Activated T-cell treated with anti-CD3 and anti-CD28 coated beads, Interleukin-2, amount 50 U/mL, for 24 hours (primary cell): ENCODE data around the gene MGST3.
A peak's percentile ranks its signal among the peaks of the same experiment; 100 is the strongest.
"Not testable (repeated sequence)": the region's sequence is repeated elsewhere in the genome, so short reads cannot be mapped to it uniquely, and the experiment has no call there.

Experiments
- DNase-seq: peaks from one replicate; pipeline ENCODE4 v3.0.0-alpha.2; 2020
- H3K27ac Mint-ChIP-seq: 2 replicates; pipeline ENCODE4 v1.8.0; 2020; ENCODE audit warnings: mild to moderate bottlenecking, mixed read lengths
- H3K27me3 Mint-ChIP-seq: 2 replicates; pipeline ENCODE4 v1.8.0; 2020; ENCODE audit warnings: mixed read lengths
- H3K36me3 Mint-ChIP-seq: 2 replicates; pipeline ENCODE4 v1.8.0; 2020; ENCODE audit warnings: low read depth, mixed read lengths
- H3K4me1 Mint-ChIP-seq: 2 replicates; pipeline ENCODE4 v1.8.0; 2020; ENCODE audit warnings: low read depth, mixed read lengths
- H3K4me3 Mint-ChIP-seq: 2 replicates; pipeline ENCODE4 v1.8.0; 2020; ENCODE audit warnings: mild to moderate bottlenecking, moderate library complexity, mixed read lengths
- H3K9me3 Mint-ChIP-seq: 2 replicates; pipeline ENCODE4 v1.8.0; 2020; ENCODE audit warnings: mixed read lengths

Gene MGST3

DNA sequence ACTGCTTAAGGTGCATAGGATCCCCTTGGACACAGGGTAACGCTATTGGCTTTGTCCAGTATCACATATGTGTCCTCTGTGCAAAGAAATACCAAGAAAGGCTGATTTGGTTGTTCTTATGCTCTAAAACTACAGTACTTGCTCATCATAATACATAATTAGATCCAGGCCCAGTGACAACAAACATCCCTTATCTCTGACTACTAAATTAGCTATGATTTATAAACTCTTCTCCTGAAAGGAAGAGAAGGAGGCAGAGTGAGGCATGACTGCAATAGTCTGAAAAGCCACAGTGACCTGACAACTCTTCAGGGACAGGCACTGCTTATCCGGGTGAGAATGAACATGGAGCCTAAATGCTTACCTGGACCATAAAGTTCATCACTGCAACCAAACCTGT is 30.7 kb downstream of the MGST3 start:
- Mint-ChIP-seq H3K9me3 (no peaks in the 10 kb centered on the region), H3K36me3 (peaks cover 77% of the 10 kb centered on the region), H3K27ac (no peak overlapping the region), H3K27me3 (no peaks in the 10 kb centered on the region), H3K4me1 (peaks cover 7% of the 10 kb centered on the region), H3K4me3 (no peak overlapping the region)
- no peak for DNase-seq

DNA sequence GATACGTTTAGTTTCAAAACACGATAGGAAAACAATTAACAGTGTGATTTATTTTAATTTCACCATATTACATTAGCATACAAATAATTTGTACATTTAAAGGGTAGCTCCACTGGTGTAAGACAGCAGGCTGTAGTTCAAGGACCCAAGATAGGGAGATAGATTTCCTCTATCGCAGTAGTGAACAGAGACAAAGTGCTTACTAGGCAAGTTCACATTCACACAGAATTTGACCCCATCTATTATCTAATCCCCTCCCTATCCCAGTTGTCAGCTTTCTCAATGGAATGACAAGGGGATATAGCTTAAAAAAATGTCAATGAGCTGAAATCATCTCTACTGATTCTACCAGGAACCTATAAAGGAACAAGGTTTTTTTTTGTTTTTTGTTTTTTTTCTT is 31.2 kb downstream of the MGST3 start:
- no peaks in the 10 kb centered on the region for H3K9me3 Mint-ChIP-seq
- peak overlapping the region; percentile 37 for H3K27ac Mint-ChIP-seq
- peaks cover 7% of the 10 kb centered on the region for H3K4me1 Mint-ChIP-seq
- no peak for DNase-seq
- no peak overlapping the region for H3K4me3 Mint-ChIP-seq
- no peaks in the 10 kb centered on the region for H3K27me3 Mint-ChIP-seq
- peaks cover 79% of the 10 kb centered on the region for H3K36me3 Mint-ChIP-seq

DNA sequence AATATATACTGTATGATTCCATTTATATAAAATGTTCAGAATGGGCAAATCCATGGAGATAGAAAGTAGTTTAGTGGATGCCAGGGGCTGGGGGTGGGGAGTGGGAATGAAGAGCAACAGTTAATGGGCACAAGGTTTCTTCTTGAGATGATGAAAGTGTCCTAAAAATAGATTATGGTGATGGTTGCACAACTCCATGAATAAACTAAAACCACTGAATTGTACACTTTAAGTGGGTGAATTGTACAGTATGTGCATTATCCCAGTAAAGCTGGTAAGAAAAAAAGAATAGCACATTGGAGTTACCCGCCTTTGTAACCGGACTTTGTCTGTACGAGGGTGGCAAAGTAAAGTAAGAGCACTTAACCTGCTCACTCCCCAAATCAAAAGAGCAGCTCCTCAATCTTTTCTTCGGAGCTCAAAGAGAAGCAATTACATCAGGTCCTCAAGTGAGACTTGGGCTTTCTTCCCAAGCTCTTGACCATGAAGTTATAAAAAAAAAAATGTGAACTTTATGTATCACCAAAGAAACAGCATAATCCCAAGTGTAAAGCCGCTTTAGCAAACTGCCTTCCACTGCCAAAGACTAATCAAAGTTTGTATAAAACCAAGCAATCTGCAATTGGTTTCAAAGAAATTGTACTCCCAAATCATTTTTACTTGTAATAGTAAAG is 35.3 kb downstream of the MGST3 start:
- no peak overlapping the region for H3K4me3 Mint-ChIP-seq

DNA sequence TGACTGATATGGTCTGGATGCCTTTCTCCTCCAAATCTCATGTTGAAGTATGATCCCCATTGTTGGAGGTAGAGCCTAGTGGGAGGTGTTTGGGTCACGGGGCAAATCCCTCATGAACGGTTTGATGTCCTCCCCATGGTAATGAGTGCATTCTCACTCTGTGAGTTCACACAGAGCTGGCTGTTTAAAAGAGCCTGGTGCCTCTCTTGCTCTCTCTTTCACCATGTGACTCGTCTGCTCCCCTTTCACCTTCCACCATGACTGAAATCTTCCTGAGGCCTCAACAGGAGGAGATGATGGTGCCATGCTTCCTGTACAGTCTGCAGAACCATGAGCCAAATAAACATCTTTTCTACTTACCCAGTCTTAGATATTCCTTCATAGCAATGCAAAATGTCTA is 37.1 kb downstream of the MGST3 start:
- Mint-ChIP-seq H3K36me3 (peaks cover 91% of the 10 kb centered on the region), H3K27me3 (no peaks in the 10 kb centered on the region), H3K27ac (peak overlapping the region; percentile 79), H3K4me3 (no peak overlapping the region), H3K9me3 (no peaks in the 10 kb centered on the region), H3K4me1 (peaks cover 15% of the 10 kb centered on the region)
- DNase-seq: no peak

More for the DNA sequence above, 35.3 kb downstream of the MGST3 start:
- Mint-ChIP-seq H3K4me1 (peaks cover 12% of the 10 kb centered on the region), H3K36me3 (peaks cover 92% of the 10 kb centered on the region), H3K27me3 (no peaks in the 10 kb centered on the region), H3K9me3 (no peaks in the 10 kb centered on the region), H3K27ac (peak overlapping the region; percentile 18)
- DNase-seq: no peak

DNA sequence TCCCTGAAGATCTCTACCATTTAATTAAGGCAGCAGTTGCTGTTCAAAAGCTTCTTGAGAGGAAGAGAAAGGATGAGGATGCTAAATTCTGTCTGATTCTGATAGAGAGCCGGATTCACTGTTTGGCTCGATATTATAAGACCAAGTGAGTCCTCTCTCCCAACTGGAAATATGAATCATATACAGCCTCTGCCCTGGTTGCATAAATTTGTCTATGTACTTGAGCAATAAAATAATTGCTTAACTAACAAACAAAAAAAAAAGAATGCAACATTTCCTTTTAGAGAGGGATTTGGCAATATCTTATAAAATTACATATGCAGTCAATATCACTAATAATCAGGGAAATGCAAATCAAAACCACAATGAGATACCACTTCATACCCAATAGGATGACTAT is 40.5 kb downstream of the MGST3 start:
- H3K27ac Mint-ChIP-seq: peak overlapping the region; percentile 47
- no peak for DNase-seq
- H3K36me3 Mint-ChIP-seq: peaks cover 82% of the 10 kb centered on the region
- H3K4me1 Mint-ChIP-seq: peaks cover 15% of the 10 kb centered on the region
- no peak overlapping the region for H3K4me3 Mint-ChIP-seq
- H3K9me3 Mint-ChIP-seq: no peaks in the 10 kb centered on the region
- no peaks in the 10 kb centered on the region for H3K27me3 Mint-ChIP-seq

DNA sequence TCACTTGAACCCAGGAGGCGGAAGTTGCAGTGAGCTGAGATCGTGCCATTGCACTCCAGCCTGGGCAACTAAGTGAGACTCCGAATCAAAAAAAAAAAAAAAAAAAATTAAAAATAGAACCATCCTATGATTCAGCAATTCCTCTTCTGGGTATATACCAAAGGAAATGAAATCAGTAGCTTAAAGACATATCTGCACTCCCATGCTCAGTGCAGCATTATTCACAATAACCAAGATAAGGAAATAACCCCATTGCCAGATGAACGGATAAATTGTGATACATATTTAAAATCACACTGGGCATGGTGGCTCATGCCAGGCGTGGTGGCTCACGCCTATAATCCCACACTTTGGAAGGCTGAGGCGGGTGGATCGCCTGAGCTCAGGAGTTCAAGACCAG is 43.6 kb downstream of the MGST3 start:
- Mint-ChIP-seq H3K4me3 (no peak overlapping the region), H3K27me3 (no peaks in the 10 kb centered on the region), H3K36me3 (peaks cover 79% of the 10 kb centered on the region), H3K27ac (no peak overlapping the region), H3K4me1 (peaks cover 23% of the 10 kb centered on the region), H3K9me3 (no peaks in the 10 kb centered on the region)
- no peak for DNase-seq

DNA sequence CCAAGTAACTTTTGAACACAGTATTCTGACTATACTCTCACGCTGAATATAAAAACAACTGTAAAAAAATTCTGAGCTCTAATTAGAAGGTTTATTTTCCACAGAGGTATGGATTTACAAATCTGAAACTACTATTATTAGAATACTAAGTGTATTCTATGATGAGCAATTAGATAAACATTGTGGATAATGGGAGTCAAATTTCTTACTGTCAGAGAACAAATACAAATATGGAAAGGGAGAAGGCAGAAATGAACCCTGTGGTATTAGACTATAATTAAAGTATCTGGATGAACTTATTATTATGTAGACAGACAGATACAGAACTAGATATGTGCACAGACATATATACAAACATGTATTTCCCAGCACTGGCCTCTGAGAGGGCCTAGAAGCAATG is 44.8 kb downstream of the MGST3 start:
- Mint-ChIP-seq H3K27me3 (no peaks in the 10 kb centered on the region), H3K4me1 (peaks cover 23% of the 10 kb centered on the region), H3K9me3 (no peaks in the 10 kb centered on the region), H3K36me3 (peaks cover 82% of the 10 kb centered on the region), H3K27ac (no peak overlapping the region), H3K4me3 (no peak overlapping the region)
- DNase-seq: no peak

DNA sequence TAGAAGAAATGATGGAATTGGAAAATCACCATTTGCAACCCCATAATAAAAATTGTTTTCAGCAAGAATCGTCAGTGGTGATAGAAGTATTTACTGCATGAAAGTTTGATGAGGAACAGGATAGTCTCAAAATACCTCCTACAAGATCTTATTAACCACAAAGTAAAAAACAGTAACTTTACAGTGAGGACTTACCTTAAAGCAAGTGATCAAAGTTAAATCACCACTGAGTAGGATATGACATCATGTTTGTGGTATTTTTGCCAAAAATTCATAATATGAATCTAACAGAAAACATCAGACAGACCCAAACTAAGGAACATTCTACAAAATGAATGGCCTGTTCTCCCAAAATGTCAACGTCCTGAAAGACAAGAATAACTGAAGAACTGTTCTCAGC is 47.5 kb downstream of the MGST3 start:
- no peaks in the 10 kb centered on the region for H3K27me3 Mint-ChIP-seq
- H3K9me3 Mint-ChIP-seq: no peaks in the 10 kb centered on the region
- DNase-seq: no peak
- H3K36me3 Mint-ChIP-seq: peaks cover 85% of the 10 kb centered on the region
- H3K27ac Mint-ChIP-seq: peak overlapping the region; percentile 63
- H3K4me1 Mint-ChIP-seq: peaks cover 19% of the 10 kb centered on the region
- no peak overlapping the region for H3K4me3 Mint-ChIP-seq

DNA sequence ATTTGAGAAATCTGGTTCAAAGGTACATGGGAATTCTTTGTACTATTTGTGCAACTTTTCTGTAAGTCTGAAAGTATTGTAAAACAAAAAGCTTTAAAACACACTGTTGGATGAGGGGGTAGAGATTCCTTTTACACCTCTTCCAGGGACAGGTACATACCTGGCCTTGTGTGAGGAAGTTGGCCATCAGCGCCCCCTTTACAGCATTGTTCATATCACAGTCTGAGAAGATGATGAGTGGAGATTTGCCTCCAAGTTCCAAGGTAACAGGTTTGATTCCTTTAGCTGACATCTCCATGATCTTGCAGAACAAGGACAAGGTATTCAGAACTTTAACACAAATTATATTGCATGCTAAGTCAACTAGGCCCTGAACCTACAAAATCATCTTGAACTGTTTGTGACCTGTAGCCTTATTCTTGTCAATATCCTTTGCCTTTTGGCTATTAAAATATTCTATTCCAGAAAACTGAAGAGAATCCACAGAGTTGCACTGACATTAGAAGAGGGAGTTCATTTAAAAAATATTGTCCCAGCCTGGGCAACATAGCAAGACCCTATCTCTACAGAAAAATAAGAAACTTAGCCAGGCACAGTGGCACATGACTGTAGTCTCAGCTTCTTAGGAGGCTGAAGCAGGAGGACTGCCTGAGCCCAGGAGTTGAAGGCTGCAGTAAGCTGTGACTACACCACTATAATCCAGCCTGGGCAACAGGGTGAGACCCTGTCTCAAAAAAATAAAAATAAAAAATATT is 48.4 kb downstream of the MGST3 start:
- Mint-ChIP-seq H3K27ac (peak overlapping the region; percentile 63), H3K9me3 (no peaks in the 10 kb centered on the region), H3K4me3 (no peak overlapping the region), H3K4me1 (peaks cover 21% of the 10 kb centered on the region), H3K36me3 (peaks cover 88% of the 10 kb centered on the region), H3K27me3 (no peaks in the 10 kb centered on the region)
- DNase-seq: no peak

DNA sequence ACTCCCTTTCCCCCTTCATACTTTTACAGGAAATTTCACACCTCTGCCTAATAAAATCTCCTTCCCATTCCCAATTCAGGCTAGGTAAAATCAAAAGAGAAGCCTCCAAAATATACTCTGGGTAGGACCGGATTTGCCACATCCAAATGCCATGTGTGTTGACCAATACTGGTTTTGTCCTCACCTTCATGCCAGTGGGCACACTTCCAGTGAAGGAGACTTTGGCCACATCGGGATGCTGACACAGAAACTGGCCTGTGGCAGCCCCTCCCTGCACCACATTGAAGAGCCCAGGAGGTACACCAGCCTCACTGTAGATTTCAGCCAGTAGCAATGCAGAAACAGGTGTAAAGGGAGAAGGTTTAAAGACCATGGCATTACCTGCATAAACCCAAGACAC is 49.3 kb downstream of the MGST3 start:
- peak overlapping the region; percentile 22 for H3K27ac Mint-ChIP-seq
- DNase-seq: no peak
- H3K4me3 Mint-ChIP-seq: no peak overlapping the region
- H3K27me3 Mint-ChIP-seq: no peaks in the 10 kb centered on the region
- H3K9me3 Mint-ChIP-seq: no peaks in the 10 kb centered on the region
- H3K36me3 Mint-ChIP-seq: peaks cover 92% of the 10 kb centered on the region
- H3K4me1 Mint-ChIP-seq: peaks cover 24% of the 10 kb centered on the region

DNA sequence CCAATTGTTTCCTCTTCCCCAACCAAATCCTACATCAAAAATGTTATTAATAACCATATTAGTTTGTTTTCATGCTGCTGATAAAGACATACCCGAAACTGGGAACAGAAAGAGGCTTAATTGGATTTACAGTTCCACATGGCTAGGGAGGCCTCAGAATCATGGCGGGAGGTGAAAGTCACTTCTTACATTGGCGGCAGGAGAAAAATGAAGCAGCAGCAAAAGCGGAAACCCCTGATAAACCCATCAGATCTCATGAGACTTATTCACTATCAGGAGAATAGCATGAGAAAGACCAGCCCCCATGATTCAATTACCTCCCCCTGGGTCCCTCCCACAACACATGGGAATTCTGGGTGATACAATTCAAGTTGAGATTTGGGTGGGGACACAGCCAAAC is 49.7 kb downstream of the MGST3 start:
- peaks cover 92% of the 10 kb centered on the region for H3K36me3 Mint-ChIP-seq
- not testable (repeated sequence) for H3K4me3 Mint-ChIP-seq, H3K9me3 Mint-ChIP-seq, H3K27ac Mint-ChIP-seq, H3K27me3 Mint-ChIP-seq, DNase-seq
- peaks cover 27% of the 10 kb centered on the region for H3K4me1 Mint-ChIP-seq

DNA sequence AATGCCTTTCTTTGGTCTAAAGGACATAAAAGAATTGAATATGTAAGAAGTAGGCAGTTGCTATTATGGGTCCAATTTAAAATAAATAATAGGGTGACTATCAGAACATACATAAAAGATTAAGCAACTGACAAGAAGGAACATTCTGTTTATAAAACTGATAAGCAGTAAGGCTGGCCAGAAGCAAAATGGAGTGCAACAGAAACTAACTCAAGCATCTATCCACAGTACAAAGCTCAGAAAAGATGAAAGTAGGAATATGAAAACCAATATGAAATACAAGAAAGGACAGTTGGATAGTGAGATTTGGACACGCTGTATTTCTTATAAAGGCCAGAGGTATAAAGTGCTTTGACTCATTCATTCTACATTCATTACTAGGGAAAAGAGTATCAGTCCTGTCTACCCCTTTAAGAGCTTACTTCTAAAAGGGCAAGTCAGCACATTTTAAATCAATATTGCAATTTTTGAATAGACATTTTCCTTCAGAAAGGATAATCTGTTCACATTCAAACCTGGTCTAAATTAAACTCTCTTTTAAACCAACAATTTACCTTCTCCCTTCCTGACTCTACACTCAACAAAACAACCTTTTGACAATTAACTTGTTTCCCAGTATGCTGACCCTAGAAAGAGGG is 52.9 kb downstream of the MGST3 start:
- peaks cover 95% of the 10 kb centered on the region for H3K36me3 Mint-ChIP-seq
- H3K27me3 Mint-ChIP-seq: no peaks in the 10 kb centered on the region
- peaks cover 41% of the 10 kb centered on the region for H3K4me1 Mint-ChIP-seq
- H3K9me3 Mint-ChIP-seq: peaks cover 2% of the 10 kb centered on the region
- no peak overlapping the region for H3K4me3 Mint-ChIP-seq
- H3K27ac Mint-ChIP-seq: peak overlapping the region; percentile 13
- no peak for DNase-seq

DNA sequence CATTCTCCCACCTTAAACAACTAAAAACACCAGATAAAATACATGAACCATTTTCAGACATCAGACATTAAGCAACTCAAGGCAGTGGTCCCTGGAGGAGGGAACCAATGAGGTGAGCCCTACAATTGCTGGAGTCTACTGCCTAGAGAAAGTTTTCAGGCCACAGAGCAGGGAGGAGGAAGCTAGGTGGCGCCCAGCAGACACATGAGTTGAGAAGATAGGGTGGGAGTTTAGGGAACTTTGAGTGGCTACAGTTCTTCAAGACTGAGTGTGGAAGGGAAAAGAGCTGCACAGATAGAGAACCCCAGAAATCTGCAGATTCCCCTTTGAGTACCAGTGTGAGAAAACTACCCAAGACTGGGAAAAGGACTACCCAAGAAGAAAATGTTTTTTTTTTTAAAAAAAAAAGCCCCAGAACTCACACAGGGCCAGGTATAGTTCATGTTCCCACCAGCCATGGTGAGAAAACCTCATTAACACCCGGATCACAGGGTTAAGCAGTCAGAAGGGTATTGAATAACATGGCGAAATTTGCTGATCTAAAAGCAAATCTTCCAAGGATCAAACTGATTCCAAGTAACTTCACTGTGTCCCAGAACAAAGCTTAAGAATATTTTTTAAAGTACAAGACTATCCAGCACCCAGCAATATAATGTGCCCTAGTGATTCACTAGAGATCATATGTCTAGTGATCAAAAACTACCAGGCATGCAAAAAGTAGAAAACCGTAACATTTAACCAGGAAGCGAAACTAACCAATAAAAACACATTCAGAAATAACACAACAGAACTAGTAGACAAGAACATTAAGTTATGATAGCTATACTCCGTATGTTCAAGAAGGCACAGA is 55.3 kb downstream of the MGST3 start:
- Mint-ChIP-seq H3K27ac (peak overlapping the region; percentile 67), H3K36me3 (peaks cover 89% of the 10 kb centered on the region), H3K4me3 (no peak overlapping the region), H3K4me1 (peaks cover 44% of the 10 kb centered on the region), H3K27me3 (no peaks in the 10 kb centered on the region), H3K9me3 (peaks cover 2% of the 10 kb centered on the region)
- DNase-seq: no peak

DNA sequence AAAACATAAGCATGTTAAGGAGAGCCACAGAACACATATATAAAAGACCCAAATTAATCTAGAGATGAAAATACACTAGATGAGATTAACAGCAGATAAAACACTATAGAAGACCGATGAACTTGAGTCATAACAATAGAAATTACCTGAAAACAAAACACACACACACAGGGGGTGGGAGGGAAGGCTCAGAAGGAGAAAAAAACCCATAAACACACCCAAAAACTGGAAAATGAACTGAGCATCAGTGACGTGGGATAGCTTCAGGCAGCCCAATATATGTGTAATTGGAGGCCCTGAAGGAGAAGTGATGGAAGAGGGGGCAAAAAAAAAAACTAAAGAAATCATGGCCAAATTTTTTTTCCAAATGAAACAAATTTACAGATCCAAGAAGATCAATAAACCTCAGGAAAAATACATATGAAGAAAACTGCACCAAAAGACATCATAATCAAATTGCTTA is 56.0 kb downstream of the MGST3 start:
- no peak overlapping the region for H3K4me3 Mint-ChIP-seq
- H3K36me3 Mint-ChIP-seq: peaks cover 89% of the 10 kb centered on the region
- peaks cover 50% of the 10 kb centered on the region for H3K4me1 Mint-ChIP-seq
- H3K27me3 Mint-ChIP-seq: no peaks in the 10 kb centered on the region
- H3K27ac Mint-ChIP-seq: peak overlapping the region; percentile 58
- peaks cover 2% of the 10 kb centered on the region for H3K9me3 Mint-ChIP-seq
- DNase-seq: no peak
